HG03280 (cell line): ENCODE results near the gene ANKS1A.
"Not testable (repeated sequence)": the region's sequence is repeated elsewhere in the genome, so short reads cannot be mapped to it uniquely, and the experiment has no call there.

Experiments
- ATAC-seq: cut with Tn5 transposase; IDR thresholded peaks from one replicate; pipeline ENCODE4 v1.9.1; 2021; ENCODE audit warnings: mild to moderate bottlenecking, moderate library complexity; ENCODE audit not compliant: unreplicated experiment

ANKS1A gene

DNA sequence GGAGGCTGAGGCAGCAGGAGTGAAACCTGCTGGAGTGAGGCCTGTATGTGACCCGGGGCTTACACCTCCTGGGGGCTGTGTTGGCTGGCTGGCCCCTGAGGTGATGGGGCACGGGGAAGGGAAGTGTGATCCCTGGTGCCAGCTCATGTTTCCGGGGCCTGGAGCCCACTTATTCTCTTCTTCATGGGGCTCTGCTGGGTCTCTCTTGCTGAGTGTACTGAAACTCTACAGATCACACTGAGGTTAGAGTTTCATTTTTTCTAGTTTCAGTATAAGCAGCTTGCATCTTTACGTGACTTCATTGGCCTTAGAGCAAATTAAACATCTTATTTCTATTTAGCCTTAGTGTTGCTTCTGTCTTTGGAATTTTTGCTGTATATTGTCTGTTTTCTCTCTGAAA is 96.2 kb downstream of the ANKS1A start:
- ATAC-seq, result no peak

DNA sequence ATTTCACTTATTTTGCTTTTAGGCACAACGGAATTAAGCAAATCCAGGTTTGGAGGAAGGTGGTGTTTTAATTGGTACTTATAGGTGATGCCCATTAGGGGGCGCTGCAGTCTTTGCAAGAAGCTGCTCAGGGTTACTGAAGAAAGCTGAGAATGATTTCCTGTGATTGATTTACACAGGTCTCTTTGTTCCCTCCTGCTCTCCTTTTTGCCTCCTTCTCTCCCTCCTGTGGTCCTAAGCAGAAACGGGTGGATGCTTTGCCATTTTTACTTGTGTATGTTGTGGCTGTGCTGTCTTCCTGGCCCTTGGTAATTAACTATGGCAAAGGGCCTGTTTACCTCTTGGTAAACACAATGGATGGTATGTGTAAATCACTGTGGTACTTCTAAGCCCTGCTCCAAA is 97.8 kb downstream of the ANKS1A start:
- ATAC-seq, result no peak

- ATAC-seq, result no peak
Measured at GRCh38 chr6:34987506-34987905, 98.5 kb downstream of the ANKS1A start.

GRCh38 chr6:34990971-34991560 is 102.0 kb downstream of the ANKS1A start:
- no peak for ATAC-seq

DNA sequence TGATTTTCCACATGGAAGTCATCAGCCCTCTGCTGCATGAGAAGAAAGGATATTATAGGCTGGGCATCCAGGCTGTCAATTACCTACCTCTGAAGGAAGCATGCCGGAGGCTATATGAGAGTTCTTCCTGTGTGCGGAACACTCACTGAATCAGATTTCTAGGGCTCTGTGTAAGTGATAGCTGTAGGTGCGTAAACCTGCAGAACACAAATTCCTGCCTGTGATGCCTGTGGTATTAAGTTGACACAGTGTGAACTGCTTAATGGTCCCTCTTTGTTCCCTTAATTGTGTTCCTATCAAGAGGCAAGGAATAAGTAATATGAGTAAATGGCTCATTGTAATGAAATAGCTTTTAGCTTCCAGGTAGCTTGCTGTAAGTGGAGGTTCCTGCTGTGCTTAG is 103.3 kb downstream of the ANKS1A start:
- ATAC-seq, result no peak

GRCh38 chr6:34993213-34993612 is 104.2 kb downstream of the ANKS1A start:
- no peak for ATAC-seq

- ATAC-seq, result no peak
Measured at GRCh38 chr6:34994693-34995092, 105.6 kb downstream of the ANKS1A start.

DNA sequence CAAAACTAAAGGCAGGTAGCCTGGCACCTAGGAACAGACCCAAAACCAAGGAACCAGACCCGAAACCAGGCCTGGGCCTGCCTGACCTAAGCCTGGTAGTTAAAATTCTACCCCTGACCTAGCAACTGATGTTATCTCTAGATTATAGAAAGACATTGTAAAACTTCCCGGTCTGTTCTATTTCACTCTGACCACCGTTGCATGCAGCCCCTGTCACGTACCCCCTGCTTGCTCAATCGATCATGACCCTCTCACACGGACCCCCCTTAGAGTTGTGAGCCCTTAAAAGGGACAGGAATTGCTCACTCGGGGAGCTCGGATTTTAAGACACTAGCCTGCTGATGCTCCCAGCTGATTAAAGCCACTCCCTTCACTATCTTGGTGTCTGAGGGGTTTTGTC is 109.4 kb downstream of the ANKS1A start:
- ATAC-seq, result not testable (repeated sequence)

DNA sequence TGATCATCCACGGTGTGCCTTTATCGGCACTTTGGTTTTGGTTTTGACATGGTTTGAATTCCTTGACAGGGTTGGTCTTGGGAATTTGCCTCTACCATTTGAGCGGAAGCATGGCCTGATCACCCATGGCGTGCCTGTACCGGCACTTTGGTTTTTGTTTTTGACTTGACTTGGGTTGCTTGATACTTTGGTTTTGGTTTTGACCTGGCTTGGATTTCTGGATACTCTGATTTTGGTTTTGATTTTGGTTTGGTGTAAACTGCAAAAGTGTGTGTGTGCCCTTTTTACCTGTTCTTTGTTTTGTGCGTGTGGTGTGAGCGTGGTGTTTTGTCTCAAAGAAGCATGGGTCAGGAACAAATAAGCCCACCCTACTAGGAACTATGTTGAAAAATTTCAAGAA is 110.1 kb downstream of the ANKS1A start:
- ATAC-seq, result not testable (repeated sequence)

DNA sequence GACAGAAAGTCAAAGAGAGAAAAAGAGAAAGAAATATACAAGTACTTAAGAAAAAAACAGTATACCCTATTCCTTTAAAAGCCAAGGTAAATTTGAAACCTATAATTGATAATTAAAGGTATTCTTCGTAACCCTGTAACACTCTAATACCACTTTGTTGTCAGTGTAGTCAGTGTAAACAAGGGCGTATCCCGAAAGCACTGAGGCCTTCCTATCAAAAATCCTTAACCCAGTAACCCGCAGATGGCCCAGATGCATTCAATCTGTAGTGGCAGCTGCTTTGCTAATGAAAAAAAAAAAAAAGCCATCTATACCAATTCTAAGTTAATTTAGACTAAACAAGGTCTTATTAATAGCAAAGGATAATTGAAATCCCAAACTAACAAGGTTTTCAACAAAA is 110.9 kb downstream of the ANKS1A start:
- not testable (repeated sequence) for ATAC-seq

- not testable (repeated sequence) for ATAC-seq
Measured at GRCh38 chr6:35001349-35001748, 112.3 kb downstream of the ANKS1A start.

DNA sequence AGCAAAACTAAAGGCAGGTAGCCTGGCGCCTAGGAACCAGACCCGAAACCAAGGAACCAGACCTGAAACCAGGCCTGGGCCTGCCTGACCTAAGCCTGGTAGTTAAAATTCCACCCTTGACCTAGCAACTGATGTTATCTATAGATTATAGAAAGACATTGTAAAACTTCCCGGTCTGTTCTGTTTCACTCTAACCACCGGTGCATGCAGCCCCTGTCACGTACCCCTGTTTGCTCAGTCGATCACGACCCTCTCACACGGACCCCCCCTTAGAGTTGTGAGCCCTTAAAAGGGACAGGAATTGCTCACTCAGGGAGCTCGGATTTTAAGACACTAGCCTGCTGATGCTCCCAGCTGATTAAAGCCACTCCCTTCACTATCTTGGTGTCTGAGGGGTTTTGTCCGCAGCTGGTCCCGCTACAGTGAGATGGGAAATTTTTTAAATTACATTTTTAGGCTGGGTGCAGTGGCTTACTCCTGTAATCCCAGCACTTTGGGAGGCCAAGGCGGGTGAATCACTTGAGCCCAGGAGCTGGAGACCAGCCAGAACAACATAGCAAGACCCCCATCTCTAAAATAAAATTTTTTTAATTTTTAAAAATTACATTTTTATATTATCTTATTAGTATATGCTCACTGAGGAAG is 115.0 kb downstream of the ANKS1A start:
- not testable (repeated sequence) for ATAC-seq

GRCh38 chr6:35007016-35007415 is 118.0 kb downstream of the ANKS1A start:
- ATAC-seq, result no peak

DNA sequence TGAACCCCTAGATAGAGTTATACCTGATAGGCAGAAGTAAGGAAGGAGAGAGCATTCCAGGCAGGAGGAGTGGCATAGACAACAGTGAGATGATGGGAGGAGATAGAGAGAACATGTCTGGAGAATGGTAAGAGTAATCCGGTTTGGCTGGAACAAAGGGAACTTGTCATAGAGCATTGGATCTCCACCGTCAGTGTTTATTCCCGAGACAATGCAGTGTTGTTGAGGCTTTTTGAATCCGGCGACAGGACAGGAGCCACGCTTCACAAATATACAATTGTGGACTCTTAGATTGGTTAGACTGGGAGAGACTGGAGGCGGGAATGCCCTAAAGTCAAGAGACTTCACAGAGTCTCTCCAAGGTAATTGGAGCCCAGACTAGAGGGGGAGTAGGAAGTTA is 119.8 kb downstream of the ANKS1A start:
- no peak for ATAC-seq

DNA sequence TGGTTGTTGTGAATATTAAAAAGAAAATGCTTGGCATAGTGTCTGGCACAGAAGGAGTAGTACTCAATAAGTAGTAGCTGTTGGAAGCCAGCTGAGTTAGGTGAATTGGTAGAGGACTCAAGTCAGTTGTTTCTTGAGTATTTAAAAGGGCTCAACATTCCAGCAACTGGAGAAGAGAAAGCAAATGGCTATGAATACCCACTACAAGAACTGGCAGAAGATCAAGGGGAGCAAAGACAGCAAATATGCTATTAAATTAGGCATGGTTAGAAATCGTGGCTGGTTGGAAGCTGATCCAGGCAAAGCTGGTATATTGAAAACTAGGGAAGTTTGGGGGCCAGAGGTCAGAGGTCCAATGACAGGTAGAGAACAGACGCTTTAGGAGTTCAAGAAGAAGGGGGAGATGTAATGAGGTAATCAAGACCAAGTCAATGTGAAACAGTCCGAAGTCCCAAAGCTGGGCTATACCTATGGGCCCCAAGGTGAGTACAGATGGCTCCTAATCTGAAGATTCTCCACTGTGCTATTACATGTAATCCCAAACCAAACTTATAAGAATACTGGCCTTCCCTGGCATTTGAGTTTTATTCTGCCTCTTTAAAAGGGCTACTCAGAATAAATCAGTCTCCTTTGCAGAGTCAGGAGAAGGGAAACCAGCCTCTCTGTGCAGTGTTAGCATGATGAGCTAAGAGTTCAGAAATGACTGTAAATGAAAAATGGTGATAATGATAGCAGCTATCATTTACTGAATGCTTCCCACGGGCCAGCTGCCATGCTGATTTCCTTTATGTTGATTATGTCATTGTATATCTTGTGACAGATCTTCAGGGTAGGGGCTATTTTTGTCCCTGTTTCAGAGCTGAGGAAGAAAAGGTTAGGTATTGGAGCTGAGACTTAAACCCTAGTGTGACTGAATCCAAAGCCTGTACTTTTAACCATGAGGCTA is 122.3 kb downstream of the ANKS1A start:
- ATAC-seq, result no peak

DNA sequence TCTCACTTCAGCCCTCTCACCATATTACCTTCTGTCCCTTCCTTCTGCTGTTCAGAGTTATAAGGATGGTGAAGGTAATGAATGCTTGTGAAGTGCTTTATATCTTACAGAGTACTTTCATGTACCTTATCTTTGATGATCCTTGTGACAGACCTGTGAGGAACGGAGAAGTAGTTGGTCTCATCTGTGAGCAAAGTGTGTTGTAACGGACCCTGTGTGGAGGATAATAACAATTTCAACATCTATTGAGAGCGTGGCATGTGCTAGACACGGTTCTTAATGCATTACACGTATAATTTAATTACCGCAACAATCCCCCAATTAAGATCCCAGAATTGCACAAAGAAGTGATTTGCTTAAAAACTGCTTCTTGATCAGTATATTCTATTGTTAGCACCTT is 124.6 kb downstream of the ANKS1A start:
- no peak for ATAC-seq

DNA sequence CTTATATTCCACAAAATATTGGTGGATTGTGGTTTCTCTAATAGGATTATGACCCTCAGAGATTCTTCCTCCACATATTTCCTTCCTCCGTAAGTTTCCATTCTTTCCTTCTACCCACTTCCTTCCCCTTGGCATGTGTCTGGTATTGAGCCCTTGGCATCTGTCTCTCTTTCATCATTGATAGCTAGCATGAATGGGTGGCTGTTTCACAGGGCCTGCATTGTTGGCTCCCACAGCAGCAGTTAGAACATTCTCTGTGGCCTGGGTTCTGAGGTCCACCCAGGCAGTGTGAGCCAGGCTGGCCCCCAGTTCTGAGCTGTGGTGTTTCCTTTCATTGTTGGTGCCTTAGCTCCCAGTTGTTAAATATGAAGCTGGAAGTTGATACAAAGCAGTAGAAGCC is 125.3 kb downstream of the ANKS1A start:
- no peak for ATAC-seq

- ATAC-seq, result no peak
Measured at GRCh38 chr6:35014786-35015185, 125.7 kb downstream of the ANKS1A start.

DNA sequence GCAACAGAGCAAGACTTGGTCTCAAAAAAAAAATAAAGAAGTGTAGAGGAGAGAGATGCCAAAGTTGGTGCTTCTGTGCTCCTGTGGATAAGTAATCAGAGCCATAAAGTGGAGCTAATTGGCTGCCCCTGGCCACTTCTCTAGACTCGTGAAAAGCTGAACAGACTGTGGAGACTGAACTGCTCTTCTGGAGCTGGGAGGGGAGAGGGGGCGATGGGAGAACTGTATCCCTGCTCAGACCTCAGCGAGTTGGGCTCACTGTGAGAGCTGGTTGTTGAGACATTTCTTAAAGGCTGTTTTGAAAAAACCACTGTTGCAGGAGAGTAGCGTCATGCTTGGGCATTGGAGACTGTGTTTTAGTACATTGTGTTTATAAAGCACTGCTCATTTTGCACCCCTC is 126.4 kb downstream of the ANKS1A start:
- no peak for ATAC-seq

GRCh38 chr6:35015996-35016395 is 126.9 kb downstream of the ANKS1A start:
- no peak for ATAC-seq

DNA sequence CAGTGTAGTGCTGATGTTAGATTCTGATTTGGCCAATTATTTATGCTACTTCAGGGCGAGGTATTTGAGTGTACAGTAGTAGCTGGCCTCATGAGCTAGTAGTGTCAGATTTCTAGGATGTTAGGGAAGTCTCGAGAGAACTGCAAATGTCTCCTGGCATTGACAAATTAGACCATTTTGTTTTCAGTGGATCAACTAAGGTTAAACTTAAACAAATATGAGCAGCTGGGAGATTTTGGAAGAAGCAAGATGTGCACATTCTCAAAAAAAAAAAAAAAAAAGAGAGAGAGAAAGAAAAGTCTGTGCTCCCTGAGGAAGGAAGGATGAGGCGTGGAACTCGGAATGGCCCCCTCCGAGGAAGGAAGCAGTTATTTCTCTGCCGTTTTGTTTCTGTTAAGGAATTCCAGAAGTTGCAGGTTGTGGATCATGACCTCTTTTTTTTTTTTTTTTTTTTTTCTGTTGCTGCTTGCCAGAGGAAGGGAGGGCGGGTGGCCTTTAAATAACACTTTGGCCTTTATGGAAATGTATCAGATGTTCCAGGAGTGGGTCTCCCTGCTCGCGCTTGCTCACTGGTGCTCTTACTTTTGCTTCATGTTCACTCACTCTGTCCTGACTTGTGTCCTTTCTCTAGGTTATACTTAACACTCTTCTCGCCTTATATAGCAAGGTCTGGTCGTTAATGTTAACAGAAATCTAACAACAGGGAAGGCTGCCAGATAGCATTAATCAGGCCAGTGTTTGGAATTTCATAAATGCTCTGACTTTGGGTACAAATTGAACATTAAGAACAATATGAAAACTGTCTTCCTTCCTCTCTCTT is 127.7 kb downstream of the ANKS1A start:
- no peak for ATAC-seq
